A549 (cell line): ENCODE results near the gene OR6S1. TPM values are rescaled to one million over a fixed set of nuclear protein-coding genes. Genes with fewer than 3 reads are reported as not detected.

Source experiments
- ATAC-seq, 2 experiments: fragments of 200-7000 bp in 1 of 2; fragments of >200 bp in 1 of 2; cut with Nextera tagmentation in 1 of 2; cut with Tn5 transposase in 1 of 2; 3 replicates each; pipeline versions ENCODE4 v1.8.0 to v1.9.1; 2018 to 2020; ENCODE audit warnings: mild to moderate bottlenecking in 1 of 2, moderate library complexity in 1 of 2
- CTCF ChIA-PET: fragments of 300-600 bp; sonication (Branson Sonifier 250); formaldehyde crosslinking; extraction: SDS; loops from one replicate; lab custom pipeline; 2021; ENCODE audit warnings: antibody characterized with exemption, inconsistent platforms; lab: Yijun Ruan, JAX
- POLR2A ChIA-PET: fragments of 350-600 bp; formaldehyde crosslinking; extraction: SDS; loops from one replicate; lab custom pipeline; 2021; ENCODE audit warnings: antibody characterized with exemption, inconsistent platforms; lab: Yijun Ruan, JAX
- DNase-seq, 2 experiments: peaks; one replicate each; pipeline versions ENCODE4 v3.0.0 to v3.0.0-alpha.2; 2011 to 2016; ENCODE audit warnings: low read depth in 1 of 2, low spot score in 1 of 2
- FAIRE-seq: peaks from 2 replicates; lab custom pipeline; 2011; peaks lifted over from hg19 to GRCh38; lab: Jason Lieb, UNC
- H3K27ac ChIP-seq, 2 experiments: fragments of >200 bp; sonication (Bioruptor Twin); formaldehyde crosslinking; 3 replicates each; pipeline ENCODE4 v1.5.1; 2016 to 2017
- H3K4me1 ChIP-seq: fragments of >200 bp; sonication (Bioruptor Twin); formaldehyde crosslinking; 3 replicates; pipeline ENCODE4 v1.6.1; 2016
- H3K4me2 ChIP-seq: fragments of >200 bp; sonication (Bioruptor Twin); formaldehyde crosslinking; 3 replicates; pipeline ENCODE4 v1.6.1; 2016
- H3K4me3 ChIP-seq: fragments of >200 bp; sonication (Bioruptor Twin); formaldehyde crosslinking; 3 replicates; pipeline ENCODE4 v1.5.1; 2016
- H3K9me3 ChIP-seq: fragments of >200 bp; sonication (Bioruptor Twin); formaldehyde crosslinking; 3 replicates; pipeline ENCODE4 v1.6.1; 2016
- ATOH8 ChIP-seq: fragments of 250-450 bp; sonication (Bioruptor Pico); IDR thresholded peaks from 2 replicates; pipeline ENCODE4 v1.5.0; 2020; ENCODE audit warnings: low read depth, mild to moderate bottlenecking, moderate library complexity
- BHLHE40 ChIP-seq: IDR thresholded peaks from 2 replicates; pipeline ENCODE4 v1.6.1; 2012; ENCODE audit warnings: low read depth, low read length, inconsistent platforms
- CEBPB ChIP-seq, 2 experiments: fragments of >200 bp in 1 of 2; sonication (Bioruptor Twin) in 1 of 2; formaldehyde crosslinking in 1 of 2; IDR thresholded peaks; 2 replicates each; pipeline ENCODE4 v1.6.1; 2012 to 2016
- CHD4 ChIP-seq: fragments of 200-600 bp; sonication (generic); IDR thresholded peaks from 2 replicates; pipeline ENCODE4 v1.6.1; 2016; ENCODE audit warnings: antibody characterized with exemption, mild to moderate bottlenecking, borderline replicate concordance
- CTCF ChIP-seq: fragments of >200 bp; sonication (Bioruptor Twin); formaldehyde crosslinking; IDR thresholded peaks from 3 replicates; pipeline ENCODE4 v1.5.1; 2016
- ELK1 ChIP-seq: fragments of 150-350 bp; IDR thresholded peaks from 2 replicates; pipeline ENCODE4 v1.6.1; 2014; ENCODE audit warnings: low read depth, mild to moderate bottlenecking, low read length
- FOSL2 ChIP-seq, 2 experiments: fragments of 450-650 bp in 1 of 2; fragments of >200 bp in 1 of 2; sonication (Bioruptor Twin) in 1 of 2; formaldehyde crosslinking; IDR thresholded peaks; 2 replicates each; pipeline versions ENCODE4 v1.5.0 to v1.6.1; 2016 to 2020; ENCODE audit warnings: mild to moderate bottlenecking in 1 of 2, moderate library complexity in 1 of 2
- HDAC2 ChIP-seq: fragments of 200-600 bp; sonication (generic); IDR thresholded peaks from 2 replicates; pipeline ENCODE4 v1.6.1; 2016
- HMGXB4 ChIP-seq: fragments of 250-450 bp; sonication (Bioruptor Pico); IDR thresholded peaks from 2 replicates; pipeline ENCODE4 v1.5.0; 2021; ENCODE audit warnings: mild to moderate bottlenecking, moderate library complexity, borderline replicate concordance
- JUN ChIP-seq, 2 experiments: fragments of >200 bp; sonication (Bioruptor Twin); formaldehyde crosslinking; IDR thresholded peaks; 2 replicates in 1 of 2; 3 replicates in 1 of 2; pipeline ENCODE4 v1.6.1; 2016 to 2017
- JUNB ChIP-seq: fragments of >200 bp; sonication (Bioruptor Twin); formaldehyde crosslinking; IDR thresholded peaks from 2 replicates; pipeline ENCODE4 v1.6.1; 2016
- MAFK ChIP-seq: fragments of 450-650 bp; IDR thresholded peaks from 2 replicates; pipeline ENCODE4 v1.6.1; 2014; ENCODE audit not compliant: partially characterized antibody
- MAX ChIP-seq: IDR thresholded peaks from 2 replicates; pipeline ENCODE4 v1.6.1; 2012
- NR3C1 ChIP-seq: fragments of >200 bp; sonication (Bioruptor Twin); formaldehyde crosslinking; IDR thresholded peaks from 3 replicates; pipeline ENCODE4 v1.6.1; 2017
- PBX3 ChIP-seq: IDR thresholded peaks from 2 replicates; pipeline ENCODE4 v1.6.1; 2012
- PHF8 ChIP-seq: fragments of 200-600 bp; sonication (generic); IDR thresholded peaks from 2 replicates; pipeline ENCODE4 v1.6.1; 2016; ENCODE audit warnings: low read depth, mild to moderate bottlenecking, antibody characterized with exemption, moderate library complexity, borderline replicate concordance
- RCOR1 ChIP-seq: fragments of 150-350 bp; IDR thresholded peaks from 2 replicates; pipeline ENCODE4 v1.6.1; 2014; ENCODE audit warnings: antibody characterized with exemption, low read length, low read depth
- SMC3 ChIP-seq: fragments of >200 bp; sonication (Bioruptor Twin); formaldehyde crosslinking; IDR thresholded peaks from 3 replicates; pipeline ENCODE4 v1.6.1; 2018; ENCODE audit warnings: inconsistent platforms
- SREBF2 ChIP-seq: fragments of 450-650 bp; IDR thresholded peaks from 2 replicates; pipeline ENCODE4 v1.6.1; 2014; ENCODE audit warnings: mild to moderate bottlenecking, moderate library complexity
- TP53 ChIP-seq: fragments of 250-450 bp; sonication (Bioruptor Pico); IDR thresholded peaks from 2 replicates; pipeline ENCODE4 v1.5.0; 2021; ENCODE audit warnings: mild to moderate bottlenecking, moderate library complexity
- ZNF302 ChIP-seq: fragments of 250-450 bp; sonication (Bioruptor Pico); IDR thresholded peaks from 2 replicates; pipeline ENCODE4 v1.9.0; 2021; ENCODE audit warnings: inconsistent platforms, mild to moderate bottlenecking, moderate library complexity
- ZSCAN20 ChIP-seq: fragments of 250-450 bp; sonication (Bioruptor Pico); IDR thresholded peaks from 2 replicates; pipeline ENCODE4 v1.8.0; 2022; ENCODE audit warnings: mild to moderate bottlenecking, moderate library complexity
- WGBS: methylation state at CpG from one replicate; pipeline ENCODE4 v1.1.6; 2017; ENCODE audit errors: missing lambda C conversion rate; 5-methylcytosine and 5-hydroxymethylcytosine counted together
- polyA plus RNA-seq, 4 experiments: library from polyadenylated mRNA; depleted of rRNA in 3 of 4; stranded (reverse); fragments of >200 nt; fragmentation: RNase III in 1 of 4; extraction: RNeasy Plus Mini Kit Qiagen cat#74134 plus additional on column Dnase treatment in 1 of 4; gene quantifications; 2 replicates in 3 of 4; 3 replicates in 1 of 4; pipeline ENCODE4 v1.2.3, GENCODE V29; 2011 to 2017

Gene OR6S1
- polyA plus RNA-seq, 2 of the 4 experiments (the other 2 are of a cell fraction): not detected

- CTCF ChIA-PET: interaction anchor here (0.7 to 11.5 kb wide), 12 partner anchors 9 to 200 kb away, joined by 3 to 191 read pairs (median 6); partner anchors contain the start of gene RNASE4
- Histone ChIP-seq H3K4me1 (peaks cover 27% of the 10 kb centered on the region; the same call in 2 of the 3 replicates), H3K27ac (no peak overlapping the region), H3K9me3 (no peaks in the 10 kb centered on the region), H3K4me2 (no peak overlapping the region), H3K4me3 (no peak overlapping the region)
- WGBS: 88% methylated on average over 4 of the region's 4 CpGs
- FAIRE-seq (no peak), DNase-seq (peak in 1 of 2 experiments; percentile 16), ATAC-seq (0 out of 6 replicates have a peak, but pooled peaks of 1 of the 2 experiments have one; percentile 26)
- POLR2A ChIA-PET: interaction anchor here (1.0 to 1.4 kb wide), 2 partner anchors 26 to 313 kb away, joined by 4 to 10 read pairs; partner anchors contain the start of gene PARP2
- TF ChIP-seq CHD4 (no peak), CTCF (no peak), RCOR1 (no peak), ZNF302 (CRISPR knock-in tag) (no peak), MAFK (no peak), TP53 (no peak), HDAC2 (no peak), JUNB (no peak)
These were observed 14.4 kb upstream of the OR6S1 start for GRCh38 chr14:20655851-20656250.

- peak overlapping the region; percentile 75 for H3K4me3 ChIP-seq
- CTCF ChIA-PET: interaction anchor here (0.7 to 2.2 kb wide), 7 partner anchors 10 to 43 kb away, joined by 3 to 6 read pairs (median 4); no protein-coding TSS in a partner anchor
These were observed 11.8 kb upstream of the OR6S1 start for GRCh38 chr14:20652996-20653975.

More at GRCh38 chr14:20652996-20653975, 11.8 kb upstream of the OR6S1 start:
- H3K9me3 ChIP-seq: no peaks in the 10 kb centered on the region
- POLR2A ChIA-PET: interaction anchor here (0.6 to 2.0 kb wide), 2 partner anchors 29 to 163 kb away, joined by 3 to 10 read pairs; no protein-coding TSS in a partner anchor
- peak overlapping the region; percentile 98 for H3K4me2 ChIP-seq
- peak overlapping the region; percentile 25 to 65; a peak in 3 of 6 replicates for H3K27ac ChIP-seq
- TF ChIP-seq HMGXB4 (CRISPR knock-in tag) (peak; percentile 57; the same call in 1 of the 2 replicates), PBX3 (peak; percentile 57; the same call in 1 of the 2 replicates), ATOH8 (CRISPR knock-in tag) (no peak), FOSL2 (IDR thresholded peaks at IDR 0.05) (no peak), FOSL2 (CRISPR knock-in tag; IDR thresholded peaks at IDR 0.05) (no peak), CTCF (no peak), NR3C1 (no peak), ZSCAN20 (CRISPR knock-in tag) (no peak), PHF8 (no peak), SMC3 (0 out of 3 replicates have a peak, but pooled peaks have one; percentile 20), CEBPB (IDR thresholded peaks at IDR 0.05) (peak in 1 of 2 experiments; percentile 52; a peak in 2 of 4 replicates), BHLHE40 (peak; percentile 93), MAX (peak; percentile 79), ELK1 (no peak), JUNB (no peak), SREBF2 (peak; percentile 65), JUN (IDR thresholded peaks at IDR 0.05) (peak in 1 of 2 experiments; percentile 41; a peak in 1 of 5 replicates)
- peak; percentile 75 to 83 for ATAC-seq
- peaks cover 26% of the 10 kb centered on the region; the same call in 2 of the 3 replicates for H3K4me1 ChIP-seq
- FAIRE-seq: peak; percentile 51
- whole genome bisulfite sequencing: 3% methylated on average over 31 of the region's 39 CpGs
- peak; percentile 64 to 97 for DNase-seq
